GM23248 (cell line): ENCODE results near the gene TTC17.

Experiments
- EZH2 ChIP-seq: fragments of 200-600 bp; sonication (generic); IDR thresholded peaks from 2 replicates; pipeline ENCODE4 v1.6.1; 2018; ENCODE audit warnings: antibody characterized with exemption, mild to moderate bottlenecking; ENCODE audit not compliant: insufficient read depth, poor library complexity, severe bottlenecking
- EZH2phosphoT487 ChIP-seq: fragments of 200-600 bp; sonication (generic); IDR thresholded peaks from 2 replicates; pipeline ENCODE4 v1.6.1; 2018; ENCODE audit warnings: antibody characterized with exemption, moderate library complexity, mild to moderate bottlenecking, low read depth; ENCODE audit not compliant: insufficient read depth

DNA sequence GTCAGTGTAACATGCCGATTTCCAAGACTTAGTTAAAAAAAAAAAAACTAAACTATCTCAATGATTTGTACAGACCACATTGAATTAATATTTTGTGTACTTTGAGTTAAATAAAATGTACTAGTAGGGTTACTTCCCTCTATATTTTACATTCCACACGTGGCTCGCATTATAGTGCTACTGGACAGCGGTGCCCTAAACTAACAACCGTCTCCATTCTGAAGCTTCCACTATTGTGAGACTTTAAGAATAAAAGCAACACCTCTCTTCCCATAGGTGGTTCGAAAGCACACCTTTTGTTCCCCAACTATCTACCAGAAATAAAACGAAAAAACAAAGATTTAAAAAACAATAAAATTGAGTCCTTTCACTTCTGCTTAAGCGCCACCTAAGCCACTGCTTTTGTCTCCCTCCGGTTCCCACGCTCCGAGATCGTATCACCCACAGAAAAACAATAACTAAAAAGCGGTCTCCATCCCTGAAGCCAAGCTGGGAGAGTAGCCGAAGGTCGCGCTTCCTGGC, 380 bp upstream of the TTC17 start:
- TF ChIP-seq EZH2, result no peak
- no peak for TF ChIP-seq EZH2phosphoT487
